Astrocyte of the cerebellum (primary cell): ENCODE results near the gene CA14.
"Not testable (repeated sequence)": the region's sequence is repeated elsewhere in the genome, so short reads cannot be mapped to it uniquely, and the experiment has no call there.

ENCODE experiments used
- DNase-seq: peaks from one replicate; pipeline ENCODE4 v3.0.0-alpha.2; 2011; ENCODE audit warnings: low read depth
- H3K4me3 ChIP-seq: 2 replicates; pipeline ENCODE4 v1.5.1; 2011; ENCODE audit warnings: mild to moderate bottlenecking, low read depth, low read length, moderate library complexity
- CTCF ChIP-seq: IDR thresholded peaks from 2 replicates; pipeline ENCODE4 v1.5.1; 2012; ENCODE audit warnings: low read length, low read depth, moderate library complexity, mild to moderate bottlenecking; ENCODE audit errors: missing control alignments
- in situ Hi-C: cut with HindIII; loops from 2 replicates; pipeline ENCODE4 v1.10.0; 2017; ENCODE audit warnings: low sequenced_read_pairs

The CA14 gene

GRCh38 chr1:150295476-150295875, 37.9 kb downstream of the CA14 start:
- in situ Hi-C loops, result no loop called here
- H3K4me3 ChIP-seq, result no peak overlapping the region
- TF ChIP-seq CTCF, result no peak
- DNase-seq, result no peak

- no peak for DNase-seq
- TF ChIP-seq CTCF, result no peak
- no peak overlapping the region for H3K4me3 ChIP-seq
- in situ Hi-C loops, result no loop called here
Observed at GRCh38 chr1:150299716-150300115, 42.1 kb downstream of the CA14 start.

- H3K4me3 ChIP-seq, result no peak overlapping the region
- TF ChIP-seq CTCF, result no peak
- in situ Hi-C loops, result no loop called here
- DNase-seq, result no peak
Observed at GRCh38 chr1:150302338-150302737, 44.8 kb downstream of the CA14 start.

DNA sequence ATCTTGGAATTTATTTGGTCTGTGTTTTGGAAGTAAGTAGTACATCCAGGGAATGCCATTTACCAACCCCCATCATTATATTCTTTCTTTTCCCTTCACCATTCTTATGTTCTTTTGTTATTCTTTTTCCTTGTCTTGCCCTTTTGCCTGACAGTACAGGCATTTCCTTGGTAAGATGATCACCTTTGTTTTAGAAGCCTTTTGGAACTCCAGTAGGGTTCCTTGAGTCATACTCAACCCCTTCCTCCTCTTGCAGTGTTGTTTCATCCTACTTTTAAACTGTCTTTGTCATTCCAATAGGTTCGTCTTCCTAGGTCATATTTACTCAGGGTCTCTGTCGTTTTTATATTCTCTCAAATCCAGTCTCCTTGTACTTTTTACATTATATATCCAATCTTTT, 45.3 kb downstream of the CA14 start:
- DNase-seq, result no peak
- in situ Hi-C loops, result no loop called here
- TF ChIP-seq CTCF, result no peak
- no peak overlapping the region for H3K4me3 ChIP-seq

DNA sequence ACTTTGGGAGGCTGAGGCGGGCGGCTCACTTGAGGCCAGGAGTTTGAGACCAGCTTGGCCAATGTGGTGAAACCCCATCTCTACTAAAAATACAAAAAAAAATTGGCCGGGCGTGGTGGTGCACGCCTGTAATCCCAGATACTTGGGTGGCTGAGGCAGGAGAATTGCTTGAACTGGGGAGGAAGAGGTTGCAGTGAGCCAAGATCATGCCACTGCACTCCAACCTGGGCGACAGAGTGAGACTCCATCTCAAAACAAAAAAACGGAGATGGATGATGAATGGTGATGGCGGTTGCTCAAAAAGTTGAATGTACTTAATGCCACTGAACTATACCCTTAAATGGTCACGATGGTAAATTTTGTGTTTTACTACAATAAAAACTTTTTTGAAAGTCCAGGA, 51.0 kb downstream of the CA14 start:
- H3K4me3 ChIP-seq, DNase-seq, in situ Hi-C loops: not testable (repeated sequence)

DNA sequence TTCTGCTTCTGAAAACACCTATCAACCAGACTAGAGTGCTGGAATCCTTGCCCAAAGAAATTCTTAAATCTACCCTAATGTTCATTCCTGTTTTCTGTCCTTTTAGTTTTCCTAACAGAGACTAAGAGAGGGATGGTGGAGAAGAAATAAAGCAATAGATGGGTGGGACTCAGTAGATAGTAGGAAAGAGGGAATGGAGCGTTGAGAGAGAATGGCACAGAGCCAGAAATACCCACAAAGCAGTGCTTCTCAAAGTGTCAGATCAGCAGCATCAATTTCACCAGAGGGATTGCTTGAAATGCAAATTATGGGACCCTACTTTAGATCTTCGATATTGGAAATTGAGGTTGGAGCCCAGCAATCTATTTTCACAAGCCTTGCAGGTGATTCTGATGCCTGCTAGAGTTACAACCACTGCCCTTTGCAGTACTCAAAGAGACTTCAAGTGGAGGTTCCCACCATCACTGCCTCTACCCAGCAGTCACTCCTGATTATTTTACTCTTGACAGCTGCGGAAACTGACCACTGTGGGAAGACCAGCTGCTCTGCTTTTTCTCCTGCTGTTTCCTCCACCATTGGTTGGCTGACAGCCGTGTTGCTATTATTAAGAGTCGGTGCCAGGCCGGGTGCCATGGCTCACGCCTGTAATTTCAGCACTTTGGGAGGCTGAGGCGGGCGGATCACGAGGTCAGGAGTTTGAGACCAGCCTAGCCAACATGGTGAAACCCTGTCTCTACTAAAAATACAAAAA, 52.4 kb downstream of the CA14 start:
- TF ChIP-seq CTCF, result no peak
- DNase-seq, result no peak
- no peak overlapping the region for H3K4me3 ChIP-seq
- in situ Hi-C loops, result no loop called here

DNA sequence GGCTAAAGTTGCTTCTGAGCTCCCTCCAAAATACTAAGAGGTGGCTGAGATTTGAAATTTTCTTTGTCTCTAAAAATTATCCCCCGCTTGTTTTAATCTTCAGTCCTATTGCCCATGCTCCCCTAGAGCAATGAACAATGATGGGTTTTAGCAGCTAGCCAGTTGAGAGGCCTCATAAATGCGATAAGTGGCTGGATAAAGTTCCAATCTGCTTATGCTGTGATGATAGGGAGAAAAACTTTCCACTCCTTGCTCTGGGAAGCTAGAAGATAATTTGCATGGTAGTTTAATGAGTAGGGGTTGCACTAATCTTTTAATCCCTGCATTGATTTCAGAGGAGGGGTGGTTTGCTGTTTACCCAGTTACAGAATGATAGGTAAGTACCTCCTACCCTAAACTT, 54.2 kb downstream of the CA14 start:
- no peak for TF ChIP-seq CTCF
- in situ Hi-C loops, result no loop called here
- no peak overlapping the region for H3K4me3 ChIP-seq
- DNase-seq, result no peak
